HEK293 (cell line): Measurements from ENCODE around the gene SPTBN1.
A peak's percentile ranks its signal among the peaks of the same experiment; 100 is the strongest.

Experiments used
- IKZF3 ChIP-seq: fragments of 450-650 bp; IDR thresholded peaks from 2 replicates; pipeline ENCODE4 v1.5.0; 2018; ENCODE audit warnings: missing biosample characterization, mild to moderate bottlenecking, missing genetic modification characterization, moderate library complexity
- KLF10 ChIP-seq: fragments of 450-650 bp; IDR thresholded peaks from 2 replicates; pipeline ENCODE4 v1.5.1; 2018; ENCODE audit warnings: missing biosample characterization, mild to moderate bottlenecking, missing genetic modification characterization
- OSR2 ChIP-seq: fragments of 450-650 bp; formaldehyde crosslinking; IDR thresholded peaks from 2 replicates; pipeline ENCODE4 v1.5.1; 2016; ENCODE audit warnings: missing biosample characterization, missing genetic modification characterization
- PBX3 ChIP-seq: sonication (generic); formaldehyde crosslinking; IDR thresholded peaks from 2 replicates; pipeline ENCODE4 v1.8.1; 2022; ENCODE audit warnings: mild to moderate bottlenecking, moderate library complexity, missing genetic modification reagents
- ZBTB17 ChIP-seq: fragments of 450-650 bp; formaldehyde crosslinking; IDR thresholded peaks from 2 replicates; pipeline ENCODE4 v1.5.1; 2016; ENCODE audit warnings: missing biosample characterization, missing genetic modification characterization
- ZFP41 ChIP-seq: fragments of 450-650 bp; formaldehyde crosslinking; IDR thresholded peaks from 2 replicates; pipeline ENCODE4 v1.5.1; 2016; ENCODE audit warnings: missing biosample characterization, missing genetic modification characterization, borderline replicate concordance
- ZNF10 ChIP-seq: fragments of 450-650 bp; formaldehyde crosslinking; IDR thresholded peaks from 2 replicates; pipeline ENCODE4 v1.5.1; 2017; ENCODE audit warnings: missing biosample characterization, missing genetic modification characterization
- ZNF146 ChIP-seq: fragments of 450-650 bp; formaldehyde crosslinking; IDR thresholded peaks from 2 replicates; pipeline ENCODE4 v1.5.1; 2016; ENCODE audit warnings: missing biosample characterization, missing genetic modification characterization
- ZNF169 ChIP-seq: fragments of 450-650 bp; formaldehyde crosslinking; IDR thresholded peaks from 2 replicates; pipeline ENCODE4 v1.5.1; 2016; ENCODE audit warnings: missing biosample characterization, missing genetic modification characterization
- ZNF211 ChIP-seq: fragments of 450-650 bp; formaldehyde crosslinking; IDR thresholded peaks from 2 replicates; pipeline ENCODE4 v1.5.1; 2016; ENCODE audit warnings: low read depth, missing biosample characterization, missing genetic modification characterization
- ZNF248 ChIP-seq: fragments of 450-650 bp; formaldehyde crosslinking; IDR thresholded peaks from 2 replicates; pipeline ENCODE4 v1.5.1; 2017; ENCODE audit warnings: missing biosample characterization, missing genetic modification characterization
- ZNF324 ChIP-seq: fragments of 450-650 bp; formaldehyde crosslinking; IDR thresholded peaks from 2 replicates; pipeline ENCODE4 v1.5.1; 2016; ENCODE audit warnings: missing biosample characterization, missing genetic modification characterization
- ZNF341 ChIP-seq: fragments of 450-650 bp; formaldehyde crosslinking; IDR thresholded peaks from 2 replicates; pipeline ENCODE4; 2016; ENCODE audit warnings: low read depth, missing biosample characterization, missing genetic modification characterization
- ZNF366 ChIP-seq: fragments of 450-650 bp; formaldehyde crosslinking; conservative IDR thresholded peaks from 2 replicates; pipeline ENCODE4 v1.5.1; 2016; ENCODE audit warnings: missing biosample characterization, missing genetic modification characterization
- ZNF549 ChIP-seq: fragments of 450-650 bp; IDR thresholded peaks from 2 replicates; pipeline ENCODE4 v1.5.1; 2018; ENCODE audit warnings: missing biosample characterization, missing genetic modification characterization, mild to moderate bottlenecking, inconsistent platforms, moderate library complexity
- ZNF561 ChIP-seq: fragments of 450-650 bp; IDR thresholded peaks from 2 replicates; pipeline ENCODE4 v1.5.1; 2018; ENCODE audit warnings: missing biosample characterization, missing genetic modification characterization, borderline replicate concordance
- ZNF571 ChIP-seq: fragments of 450-650 bp; formaldehyde crosslinking; IDR thresholded peaks from 2 replicates; pipeline ENCODE4 v1.5.0; 2017; ENCODE audit warnings: missing biosample characterization, missing genetic modification characterization
- ZNF624 ChIP-seq: fragments of 450-650 bp; formaldehyde crosslinking; IDR thresholded peaks from 2 replicates; pipeline ENCODE4 v1.5.1; 2017; ENCODE audit warnings: missing biosample characterization, missing genetic modification characterization
- ZNF664 ChIP-seq: fragments of 450-650 bp; formaldehyde crosslinking; IDR thresholded peaks from 2 replicates; pipeline ENCODE4 v1.5.1; 2016; ENCODE audit warnings: missing biosample characterization, missing genetic modification characterization
- ZNF692 ChIP-seq: fragments of 450-650 bp; formaldehyde crosslinking; IDR thresholded peaks from 2 replicates; pipeline ENCODE4 v1.5.1; 2016; ENCODE audit warnings: missing biosample characterization, missing genetic modification characterization
- ZNF747 ChIP-seq: fragments of 450-650 bp; formaldehyde crosslinking; IDR thresholded peaks from 2 replicates; pipeline ENCODE4 v1.5.1; 2016; ENCODE audit warnings: missing biosample characterization, missing genetic modification characterization
- TF ChIP-seq, protein P1 (sequence below): fragments of 450-650 bp; IDR thresholded peaks from 2 replicates; pipeline ENCODE4 v1.5.1; 2018; ENCODE audit warnings: missing biosample characterization, mild to moderate bottlenecking, missing genetic modification characterization
- TF ChIP-seq, protein P2 (sequence below): fragments of 450-650 bp; formaldehyde crosslinking; IDR thresholded peaks from 2 replicates; pipeline ENCODE4 v1.5.1; 2016; ENCODE audit warnings: missing biosample characterization, missing genetic modification characterization, borderline replicate concordance
- TF ChIP-seq, protein P3 (sequence below): fragments of 450-650 bp; formaldehyde crosslinking; IDR thresholded peaks from 2 replicates; pipeline ENCODE4 v1.5.1; 2016; ENCODE audit warnings: missing biosample characterization, missing genetic modification characterization
- TF ChIP-seq, protein P4 (sequence below): fragments of 450-650 bp; formaldehyde crosslinking; IDR thresholded peaks from 2 replicates; pipeline ENCODE4 v1.5.1; 2016; ENCODE audit warnings: missing biosample characterization, missing genetic modification characterization

Gene SPTBN1

GRCh38 chr2:54570925-54571694, 115.0 kb downstream of the SPTBN1 start (continued):
- TF ChIP-seq ZNF561 (tag by site-specific recombination): 0 out of 2 replicates have a peak, but pooled peaks have one; percentile 31
- TF ChIP-seq ZNF571 (tag by site-specific recombination): no peak
- TF ChIP-seq ZNF624 (tag by site-specific recombination): no peak
- TF ChIP-seq PBX3 (CRISPR knock-in tag): no peak
- TF ChIP-seq OSR2: peak; percentile 59; the same call in 1 of the 2 replicates
- TF ChIP-seq, protein P1, sequence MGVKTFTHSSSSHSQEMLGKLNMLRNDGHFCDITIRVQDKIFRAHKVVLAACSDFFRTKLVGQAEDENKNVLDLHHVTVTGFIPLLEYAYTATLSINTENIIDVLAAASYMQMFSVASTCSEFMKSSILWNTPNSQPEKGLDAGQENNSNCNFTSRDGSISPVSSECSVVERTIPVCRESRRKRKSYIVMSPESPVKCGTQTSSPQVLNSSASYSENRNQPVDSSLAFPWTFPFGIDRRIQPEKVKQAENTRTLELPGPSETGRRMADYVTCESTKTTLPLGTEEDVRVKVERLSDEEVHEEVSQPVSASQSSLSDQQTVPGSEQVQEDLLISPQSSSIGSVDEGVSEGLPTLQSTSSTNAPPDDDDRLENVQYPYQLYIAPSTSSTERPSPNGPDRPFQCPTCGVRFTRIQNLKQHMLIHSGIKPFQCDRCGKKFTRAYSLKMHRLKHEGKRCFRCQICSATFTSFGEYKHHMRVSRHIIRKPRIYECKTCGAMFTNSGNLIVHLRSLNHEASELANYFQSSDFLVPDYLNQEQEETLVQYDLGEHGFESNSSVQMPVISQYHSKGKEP (tag by site-specific recombination): no peak
- peak; percentile 73 for TF ChIP-seq ZBTB17 (tag by site-specific recombination)
- peak; percentile 61; the same call in 1 of the 2 replicates for TF ChIP-seq IKZF3 (tag by site-specific recombination)
- TF ChIP-seq ZNF248 (tag by site-specific recombination): no peak
- no peak for TF ChIP-seq ZNF211
- TF ChIP-seq ZNF747 (tag by site-specific recombination): no peak
- TF ChIP-seq, protein P2, sequence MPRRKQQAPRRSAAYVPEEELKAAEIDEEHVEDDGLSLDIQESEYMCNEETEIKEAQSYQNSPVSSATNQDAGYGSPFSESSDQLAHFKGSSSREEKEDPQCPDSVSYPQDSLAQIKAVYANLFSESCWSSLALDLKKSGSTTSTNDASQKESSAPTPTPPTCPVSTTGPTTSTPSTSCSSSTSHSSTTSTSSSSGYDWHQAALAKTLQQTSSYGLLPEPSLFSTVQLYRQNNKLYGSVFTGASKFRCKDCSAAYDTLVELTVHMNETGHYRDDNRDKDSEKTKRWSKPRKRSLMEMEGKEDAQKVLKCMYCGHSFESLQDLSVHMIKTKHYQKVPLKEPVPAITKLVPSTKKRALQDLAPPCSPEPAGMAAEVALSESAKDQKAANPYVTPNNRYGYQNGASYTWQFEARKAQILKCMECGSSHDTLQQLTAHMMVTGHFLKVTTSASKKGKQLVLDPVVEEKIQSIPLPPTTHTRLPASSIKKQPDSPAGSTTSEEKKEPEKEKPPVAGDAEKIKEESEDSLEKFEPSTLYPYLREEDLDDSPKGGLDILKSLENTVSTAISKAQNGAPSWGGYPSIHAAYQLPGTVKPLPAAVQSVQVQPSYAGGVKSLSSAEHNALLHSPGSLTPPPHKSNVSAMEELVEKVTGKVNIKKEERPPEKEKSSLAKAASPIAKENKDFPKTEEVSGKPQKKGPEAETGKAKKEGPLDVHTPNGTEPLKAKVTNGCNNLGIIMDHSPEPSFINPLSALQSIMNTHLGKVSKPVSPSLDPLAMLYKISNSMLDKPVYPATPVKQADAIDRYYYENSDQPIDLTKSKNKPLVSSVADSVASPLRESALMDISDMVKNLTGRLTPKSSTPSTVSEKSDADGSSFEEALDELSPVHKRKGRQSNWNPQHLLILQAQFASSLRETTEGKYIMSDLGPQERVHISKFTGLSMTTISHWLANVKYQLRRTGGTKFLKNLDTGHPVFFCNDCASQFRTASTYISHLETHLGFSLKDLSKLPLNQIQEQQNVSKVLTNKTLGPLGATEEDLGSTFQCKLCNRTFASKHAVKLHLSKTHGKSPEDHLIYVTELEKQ (tag by site-specific recombination): peak; percentile 8; the same call in 1 of the 2 replicates
- peak; percentile 58; the same call in 1 of the 2 replicates for TF ChIP-seq ZNF366
- TF ChIP-seq ZNF146 (tag by site-specific recombination): no peak
- TF ChIP-seq ZNF169: no peak
- peak; percentile 51; the same call in 1 of the 2 replicates for TF ChIP-seq ZNF341
- TF ChIP-seq ZNF664: no peak
- no peak for TF ChIP-seq ZNF692 (tag by site-specific recombination)
- TF ChIP-seq, protein P3, sequence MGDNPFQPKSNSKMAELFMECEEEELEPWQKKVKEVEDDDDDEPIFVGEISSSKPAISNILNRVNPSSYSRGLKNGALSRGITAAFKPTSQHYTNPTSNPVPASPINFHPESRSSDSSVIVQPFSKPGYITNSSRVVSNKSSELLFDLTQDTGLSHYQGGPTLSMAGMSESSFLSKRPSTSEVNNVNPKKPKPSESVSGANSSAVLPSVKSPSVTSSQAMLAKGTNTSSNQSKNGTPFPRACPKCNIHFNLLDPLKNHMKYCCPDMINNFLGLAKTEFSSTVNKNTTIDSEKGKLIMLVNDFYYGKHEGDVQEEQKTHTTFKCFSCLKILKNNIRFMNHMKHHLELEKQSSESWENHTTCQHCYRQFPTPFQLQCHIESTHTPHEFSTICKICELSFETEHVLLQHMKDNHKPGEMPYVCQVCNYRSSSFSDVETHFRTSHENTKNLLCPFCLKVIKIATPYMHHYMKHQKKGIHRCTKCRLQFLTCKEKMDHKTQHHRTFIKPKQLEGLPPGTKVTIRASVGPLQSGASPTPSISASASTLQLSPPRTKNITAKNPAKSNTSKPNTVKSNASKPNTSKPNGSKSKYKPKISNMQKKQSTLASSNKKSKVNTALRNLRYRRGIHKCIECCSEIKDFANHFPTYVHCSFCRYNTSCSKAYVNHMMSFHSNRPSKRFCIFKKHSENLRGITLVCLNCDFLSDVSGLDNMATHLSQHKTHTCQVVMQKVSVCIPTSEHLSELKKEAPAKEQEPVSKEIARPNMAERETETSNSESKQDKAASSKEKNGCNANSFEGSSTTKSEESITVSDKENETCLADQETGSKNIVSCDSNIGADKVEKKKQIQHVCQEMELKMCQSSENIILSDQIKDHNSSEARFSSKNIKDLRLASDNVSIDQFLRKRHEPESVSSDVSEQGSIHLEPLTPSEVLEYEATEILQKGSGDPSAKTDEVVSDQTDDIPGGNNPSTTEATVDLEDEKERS (tag by site-specific recombination): no peak
- TF ChIP-seq ZNF10: peak; percentile 76; the same call in 1 of the 2 replicates
- TF ChIP-seq ZNF549 (tag by site-specific recombination): no peak
- TF ChIP-seq, protein P4, sequence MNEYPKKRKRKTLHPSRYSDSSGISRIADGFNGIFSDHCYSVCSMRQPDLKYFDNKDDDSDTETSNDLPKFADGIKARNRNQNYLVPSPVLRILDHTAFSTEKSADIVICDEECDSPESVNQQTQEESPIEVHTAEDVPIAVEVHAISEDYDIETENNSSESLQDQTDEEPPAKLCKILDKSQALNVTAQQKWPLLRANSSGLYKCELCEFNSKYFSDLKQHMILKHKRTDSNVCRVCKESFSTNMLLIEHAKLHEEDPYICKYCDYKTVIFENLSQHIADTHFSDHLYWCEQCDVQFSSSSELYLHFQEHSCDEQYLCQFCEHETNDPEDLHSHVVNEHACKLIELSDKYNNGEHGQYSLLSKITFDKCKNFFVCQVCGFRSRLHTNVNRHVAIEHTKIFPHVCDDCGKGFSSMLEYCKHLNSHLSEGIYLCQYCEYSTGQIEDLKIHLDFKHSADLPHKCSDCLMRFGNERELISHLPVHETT (tag by site-specific recombination): no peak; the same call in 1 of the 2 replicates
- no peak for TF ChIP-seq ZNF324
- TF ChIP-seq ZFP41 (tag by site-specific recombination): no peak
- TF ChIP-seq KLF10: 0 out of 2 replicates have a peak, but pooled peaks have one; percentile 24
